Measurements from ENCODE around the gene THSD7A.

The THSD7A gene

DNA sequence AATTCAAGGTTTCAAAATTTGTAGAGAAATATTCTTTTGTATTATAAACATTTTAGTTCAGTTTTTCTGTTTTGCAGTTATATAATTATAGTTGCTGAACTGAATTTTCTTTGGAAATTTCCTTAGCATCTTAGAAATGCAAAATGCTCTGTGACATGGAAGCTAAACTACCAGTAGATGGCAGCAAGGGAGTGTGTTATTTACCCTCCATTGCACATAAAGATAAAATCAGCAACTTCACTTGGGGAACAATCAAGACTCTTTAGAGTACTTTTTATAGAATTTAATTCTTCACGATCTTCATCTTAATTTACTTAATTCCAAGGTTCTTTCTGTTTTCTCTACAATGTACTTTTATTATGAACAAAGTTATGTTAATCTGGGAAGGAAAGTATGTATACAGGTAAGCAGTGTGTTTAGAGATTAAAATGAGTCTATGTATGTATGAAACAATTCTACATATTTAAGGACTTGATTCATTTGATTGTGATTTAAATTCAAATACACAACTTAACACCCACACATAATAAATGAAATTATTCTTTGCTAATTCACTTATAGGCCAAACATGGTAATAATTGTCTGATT lies 404.2 kb downstream of the THSD7A start:
- Histone ChIP-seq H3K4me1 (ENCODE audit: control extremely low read depth in 1 of 4, control insufficient read depth in 4 of 4, insufficient read depth in 4 of 4, low read length in 3 of 4) (peaks cover 0 to 15% (median 6%) of the 10 kb centered on the region in 4 experiments), H3K36me3 (ENCODE audit: control insufficient read depth in 4 of 4, insufficient read depth in 4 of 4, low read length in 3 of 4) (no peaks in the 10 kb centered on the region), H3K27me3 (replicated peaks in 2 of 5; ENCODE audit: control insufficient read depth in 4 of 5, insufficient read depth in 5 of 5, low read length in 4 of 5) (no peaks in the 10 kb centered on the region), H3K4me3 (ENCODE audit: control insufficient read depth in 1 of 7, extremely low read depth in 1 of 7, insufficient read depth in 4 of 7, low read depth in 2 of 7, low read length in 6 of 7) (no peak overlapping the region), H3K27ac (ENCODE audit: insufficient read depth in 1 of 2, low read depth in 1 of 2, low read length in 2 of 2, poor library complexity in 1 of 2, severe bottlenecking in 2 of 2) (no peak overlapping the region), H3K9me3 (ENCODE audit: control extremely low read depth in 1 of 5, control insufficient read depth in 4 of 5, insufficient read depth in 2 of 5, low read depth in 1 of 5, low read length in 4 of 5) (no peaks in the 10 kb centered on the region)
- CTCF ChIA-PET = interaction anchor here (0.9 to 1.6 kb wide), 3 partner anchors 35 to 895 kb away, joined by 3 to 4 read pairs (median 3); no protein-coding TSS in a partner anchor
- no CpG with 5 or more reads among the region's 1 CpG for WGBS (ENCODE audit: insufficient coverage)
- POLR2A ChIA-PET = no interaction called here
- DNase-seq = peak; percentile 65 to 84 (median 81)

DNA sequence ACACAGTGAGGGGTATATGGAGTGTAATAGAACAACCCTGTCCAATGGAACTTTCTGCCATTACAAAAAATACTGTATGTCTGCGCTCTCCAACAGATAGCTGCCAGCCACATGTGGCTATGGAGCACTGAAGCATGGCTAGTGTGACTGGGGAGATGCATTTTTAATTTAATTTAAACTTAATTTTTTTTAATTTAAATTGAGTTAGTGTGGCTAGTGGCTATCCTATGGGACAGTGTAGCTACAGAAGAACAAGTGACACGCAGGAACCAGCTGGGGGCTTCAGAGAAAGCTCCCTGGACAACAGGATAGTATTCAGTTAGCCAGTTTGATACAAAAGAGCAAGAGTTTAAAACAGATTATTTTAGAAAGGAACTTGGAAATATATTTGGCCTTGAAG lies 408.0 kb downstream of the THSD7A start:
- H3K9me3 ChIP-seq (ENCODE audit: control extremely low read depth in 1 of 5, control insufficient read depth in 4 of 5, insufficient read depth in 2 of 5, low read depth in 1 of 5, low read length in 4 of 5) = peaks cover 0 to 12% (median 0%) of the 10 kb centered on the region in 5 experiments
- no peak overlapping the region for H3K27ac ChIP-seq (ENCODE audit: insufficient read depth in 1 of 2, low read depth in 1 of 2, low read length in 2 of 2, poor library complexity in 1 of 2, severe bottlenecking in 2 of 2)
- no peak overlapping the region for H3K4me3 ChIP-seq (ENCODE audit: control insufficient read depth in 1 of 7, extremely low read depth in 1 of 7, insufficient read depth in 4 of 7, low read depth in 2 of 7, low read length in 6 of 7)
- H3K36me3 ChIP-seq (ENCODE audit: control insufficient read depth in 4 of 4, insufficient read depth in 4 of 4, low read length in 3 of 4) = no peaks in the 10 kb centered on the region
- 90% methylated on average over 1 of the region's 2 CpGs for WGBS (ENCODE audit: insufficient coverage)
- CTCF ChIA-PET = no interaction called here
- POLR2A ChIA-PET = no interaction called here
- no peaks in the 10 kb centered on the region for H3K27me3 ChIP-seq (replicated peaks in 2 of 5; ENCODE audit: control insufficient read depth in 4 of 5, insufficient read depth in 5 of 5, low read length in 4 of 5)
- H3K4me1 ChIP-seq (ENCODE audit: control extremely low read depth in 1 of 4, control insufficient read depth in 4 of 4, insufficient read depth in 4 of 4, low read length in 3 of 4) = no peaks in the 10 kb centered on the region
- no peak for DNase-seq

- ChIA-PET CTCF (no interaction called here), POLR2A (no interaction called here)
- WGBS (ENCODE audit: insufficient coverage) = 50% methylated on average over 1 of the region's 1 CpG
- DNase-seq = no peak
- Histone ChIP-seq H3K27me3 (replicated peaks in 2 of 5; ENCODE audit: control insufficient read depth in 4 of 5, insufficient read depth in 5 of 5, low read length in 4 of 5) (no peaks in the 10 kb centered on the region), H3K4me3 (ENCODE audit: control insufficient read depth in 1 of 7, extremely low read depth in 1 of 7, insufficient read depth in 4 of 7, low read depth in 2 of 7, low read length in 6 of 7) (no peak overlapping the region), H3K4me1 (ENCODE audit: control extremely low read depth in 1 of 4, control insufficient read depth in 4 of 4, insufficient read depth in 4 of 4, low read length in 3 of 4) (no peaks in the 10 kb centered on the region), H3K36me3 (ENCODE audit: control insufficient read depth in 4 of 4, insufficient read depth in 4 of 4, low read length in 3 of 4) (no peaks in the 10 kb centered on the region), H3K9me3 (ENCODE audit: control extremely low read depth in 1 of 5, control insufficient read depth in 4 of 5, insufficient read depth in 2 of 5, low read depth in 1 of 5, low read length in 4 of 5) (peaks cover 0 to 12% (median 0%) of the 10 kb centered on the region in 5 experiments), H3K27ac (ENCODE audit: insufficient read depth in 1 of 2, low read depth in 1 of 2, low read length in 2 of 2, poor library complexity in 1 of 2, severe bottlenecking in 2 of 2) (no peak overlapping the region)
These were observed 411.9 kb downstream of the THSD7A start for GRCh38 chr7:11420049-11420448.

DNA sequence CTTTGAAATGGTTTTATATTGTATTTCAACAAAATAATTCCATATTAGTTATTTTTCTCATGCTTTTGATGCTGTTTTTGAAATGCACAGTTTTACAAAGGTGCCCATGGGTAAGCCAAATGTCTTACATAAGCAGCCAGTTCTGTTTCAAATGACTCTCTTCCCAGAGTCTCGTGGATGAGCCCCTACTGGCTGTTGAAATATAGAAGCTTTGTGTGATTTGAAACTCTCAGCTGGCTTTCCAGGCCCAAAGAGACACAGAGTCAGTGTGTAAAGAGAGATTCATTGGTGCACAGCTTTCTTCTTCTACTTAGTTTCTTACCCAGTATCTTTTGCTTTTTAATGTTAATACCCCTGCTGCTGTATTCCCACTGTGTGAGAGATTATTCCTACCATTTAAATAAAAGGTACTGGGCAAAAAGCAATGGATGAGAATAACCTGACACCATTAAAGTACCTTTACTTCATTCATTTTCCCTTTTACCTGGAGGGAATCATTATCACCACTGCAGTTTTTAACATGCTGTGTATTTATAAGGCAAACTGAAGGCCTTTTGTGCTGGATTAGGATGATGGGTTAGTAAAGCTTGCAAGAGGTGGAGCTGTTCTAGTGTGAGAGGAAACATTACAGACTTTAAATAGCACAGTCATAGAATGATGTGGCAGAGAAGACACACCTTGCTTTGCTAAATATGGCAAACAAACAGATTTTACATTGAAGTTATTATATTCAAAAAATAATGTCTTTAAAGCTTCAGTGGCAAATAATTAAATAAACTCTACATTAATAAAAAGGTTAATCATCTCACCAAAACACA lies 415.1 kb downstream of the THSD7A start:
- no peak for DNase-seq
- no peaks in the 10 kb centered on the region for H3K4me1 ChIP-seq (ENCODE audit: control extremely low read depth in 1 of 4, control insufficient read depth in 4 of 4, insufficient read depth in 4 of 4, low read length in 3 of 4)
- CTCF ChIA-PET = no interaction called here
- no peaks in the 10 kb centered on the region for H3K27me3 ChIP-seq (replicated peaks in 2 of 5; ENCODE audit: control insufficient read depth in 4 of 5, insufficient read depth in 5 of 5, low read length in 4 of 5)
- H3K27ac ChIP-seq (ENCODE audit: insufficient read depth in 1 of 2, low read depth in 1 of 2, low read length in 2 of 2, poor library complexity in 1 of 2, severe bottlenecking in 2 of 2) = no peak overlapping the region
- no CpG with 5 or more reads among the region's 1 CpG for WGBS (ENCODE audit: insufficient coverage)
- POLR2A ChIA-PET = no interaction called here
- H3K9me3 ChIP-seq (ENCODE audit: control extremely low read depth in 1 of 5, control insufficient read depth in 4 of 5, insufficient read depth in 2 of 5, low read depth in 1 of 5, low read length in 4 of 5) = peaks cover 0 to 21% (median 8%) of the 10 kb centered on the region in 5 experiments
- no peak overlapping the region for H3K4me3 ChIP-seq (ENCODE audit: control insufficient read depth in 1 of 7, extremely low read depth in 1 of 7, insufficient read depth in 4 of 7, low read depth in 2 of 7, low read length in 6 of 7)
- H3K36me3 ChIP-seq (ENCODE audit: control insufficient read depth in 4 of 4, insufficient read depth in 4 of 4, low read length in 3 of 4) = no peaks in the 10 kb centered on the region

DNA sequence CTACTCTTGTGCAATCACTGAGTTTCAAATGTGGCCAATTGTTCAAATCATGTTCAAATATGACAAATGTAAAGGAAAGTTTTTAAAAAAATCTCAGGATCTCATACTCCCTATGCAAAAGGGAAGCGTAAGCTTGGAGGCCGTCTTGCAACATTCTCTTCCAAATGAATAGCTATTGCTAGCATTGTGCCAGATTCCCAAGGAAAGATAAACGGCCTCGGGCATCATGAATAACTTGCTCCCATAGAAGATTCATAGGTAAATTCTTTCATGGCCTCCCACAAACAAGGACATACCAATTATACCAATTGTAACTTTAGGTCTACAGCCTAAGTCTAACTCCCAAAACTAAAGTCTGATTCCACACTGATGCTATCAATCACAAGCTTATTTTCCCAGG lies 416.9 kb downstream of the THSD7A start:
- WGBS (ENCODE audit: insufficient coverage) = 100% methylated on average over 4 of the region's 4 CpGs
- H3K4me1 ChIP-seq (ENCODE audit: control extremely low read depth in 1 of 4, control insufficient read depth in 4 of 4, insufficient read depth in 4 of 4, low read length in 3 of 4) = no peaks in the 10 kb centered on the region
- no peak overlapping the region for H3K27ac ChIP-seq (ENCODE audit: insufficient read depth in 1 of 2, low read depth in 1 of 2, low read length in 2 of 2, poor library complexity in 1 of 2, severe bottlenecking in 2 of 2)
- H3K9me3 ChIP-seq (ENCODE audit: control extremely low read depth in 1 of 5, control insufficient read depth in 4 of 5, insufficient read depth in 2 of 5, low read depth in 1 of 5, low read length in 4 of 5) = peaks cover 0 to 11% (median 2%) of the 10 kb centered on the region in 5 experiments
- H3K4me3 ChIP-seq (ENCODE audit: control insufficient read depth in 1 of 7, extremely low read depth in 1 of 7, insufficient read depth in 4 of 7, low read depth in 2 of 7, low read length in 6 of 7) = no peak overlapping the region
- no peaks in the 10 kb centered on the region for H3K36me3 ChIP-seq (ENCODE audit: control insufficient read depth in 4 of 4, insufficient read depth in 4 of 4, low read length in 3 of 4)
- no peak for DNase-seq
- no peaks in the 10 kb centered on the region for H3K27me3 ChIP-seq (replicated peaks in 2 of 5; ENCODE audit: control insufficient read depth in 4 of 5, insufficient read depth in 5 of 5, low read length in 4 of 5)
- ChIA-PET CTCF (interaction anchor here (1.1 kb wide), 1 partner anchor 9 kb away, joined by 3 read pairs; no protein-coding TSS in a partner anchor), POLR2A (no interaction called here)

DNA sequence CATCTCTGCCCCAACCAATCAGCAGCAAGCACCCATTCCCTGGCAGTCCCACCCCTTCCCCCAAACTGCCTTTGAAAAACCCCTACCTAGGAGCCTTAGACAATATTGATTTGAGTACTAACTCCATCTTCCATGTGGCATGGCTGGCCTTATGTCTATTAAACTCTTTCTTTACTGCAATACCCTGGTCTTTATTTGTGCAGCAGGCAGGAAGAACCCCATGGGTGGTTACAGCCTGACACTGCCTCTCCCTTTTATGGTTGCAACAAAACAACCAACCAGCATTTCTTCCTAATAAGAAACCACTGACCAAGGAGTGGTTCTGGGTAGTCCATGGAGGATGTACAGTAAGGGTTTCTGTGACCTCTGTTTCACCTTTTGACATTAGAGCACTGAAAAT lies 418.1 kb downstream of the THSD7A start:
- Histone ChIP-seq H3K36me3 (ENCODE audit: control insufficient read depth in 4 of 4, insufficient read depth in 4 of 4, low read length in 3 of 4) (no peaks in the 10 kb centered on the region), H3K27me3 (replicated peaks in 2 of 5; ENCODE audit: control insufficient read depth in 4 of 5, insufficient read depth in 5 of 5, low read length in 4 of 5) (no peaks in the 10 kb centered on the region), H3K4me3 (ENCODE audit: control insufficient read depth in 1 of 7, extremely low read depth in 1 of 7, insufficient read depth in 4 of 7, low read depth in 2 of 7, low read length in 6 of 7) (no peak overlapping the region), H3K27ac (ENCODE audit: insufficient read depth in 1 of 2, low read depth in 1 of 2, low read length in 2 of 2, poor library complexity in 1 of 2, severe bottlenecking in 2 of 2) (no peak overlapping the region), H3K4me1 (ENCODE audit: control extremely low read depth in 1 of 4, control insufficient read depth in 4 of 4, insufficient read depth in 4 of 4, low read length in 3 of 4) (no peaks in the 10 kb centered on the region), H3K9me3 (ENCODE audit: control extremely low read depth in 1 of 5, control insufficient read depth in 4 of 5, insufficient read depth in 2 of 5, low read depth in 1 of 5, low read length in 4 of 5) (peaks cover 0 to 9% (median 0%) of the 10 kb centered on the region in 5 experiments)
- DNase-seq = no peak
- POLR2A ChIA-PET = no interaction called here
- CTCF ChIA-PET = no interaction called here

GRCh38 chr7:11412036-11412435 lies 420.0 kb downstream of the THSD7A start:
- no CpG with 5 or more reads among the region's 2 CpGs for WGBS (ENCODE audit: insufficient coverage)
- Histone ChIP-seq H3K4me3 (ENCODE audit: control insufficient read depth in 1 of 7, extremely low read depth in 1 of 7, insufficient read depth in 4 of 7, low read depth in 2 of 7, low read length in 6 of 7) (no peak overlapping the region), H3K27me3 (replicated peaks in 2 of 5; ENCODE audit: control insufficient read depth in 4 of 5, insufficient read depth in 5 of 5, low read length in 4 of 5) (no peaks in the 10 kb centered on the region), H3K27ac (ENCODE audit: insufficient read depth in 1 of 2, low read depth in 1 of 2, low read length in 2 of 2, poor library complexity in 1 of 2, severe bottlenecking in 2 of 2) (no peak overlapping the region), H3K36me3 (ENCODE audit: control insufficient read depth in 4 of 4, insufficient read depth in 4 of 4, low read length in 3 of 4) (no peaks in the 10 kb centered on the region), H3K4me1 (ENCODE audit: control extremely low read depth in 1 of 4, control insufficient read depth in 4 of 4, insufficient read depth in 4 of 4, low read length in 3 of 4) (no peaks in the 10 kb centered on the region), H3K9me3 (ENCODE audit: control extremely low read depth in 1 of 5, control insufficient read depth in 4 of 5, insufficient read depth in 2 of 5, low read depth in 1 of 5, low read length in 4 of 5) (peaks cover 0 to 9% (median 1%) of the 10 kb centered on the region in 5 experiments)
- ChIA-PET POLR2A (no interaction called here), CTCF (no interaction called here)
- DNase-seq = no peak

Data from common myeloid progenitor, CD34-positive (primary cell).